HG02642 (cell line): ENCODE results near the gene RALGPS1.
"Not testable (repeated sequence)": the region's sequence is repeated elsewhere in the genome, so short reads cannot be mapped to it uniquely, and the experiment has no call there.

Experiments used
- ATAC-seq: cut with Tn5 transposase; IDR thresholded peaks from one replicate; pipeline ENCODE4 v1.9.1; 2021; ENCODE audit warnings: mild to moderate bottlenecking; ENCODE audit not compliant: unreplicated experiment, poor library complexity

RALGPS1 gene

DNA sequence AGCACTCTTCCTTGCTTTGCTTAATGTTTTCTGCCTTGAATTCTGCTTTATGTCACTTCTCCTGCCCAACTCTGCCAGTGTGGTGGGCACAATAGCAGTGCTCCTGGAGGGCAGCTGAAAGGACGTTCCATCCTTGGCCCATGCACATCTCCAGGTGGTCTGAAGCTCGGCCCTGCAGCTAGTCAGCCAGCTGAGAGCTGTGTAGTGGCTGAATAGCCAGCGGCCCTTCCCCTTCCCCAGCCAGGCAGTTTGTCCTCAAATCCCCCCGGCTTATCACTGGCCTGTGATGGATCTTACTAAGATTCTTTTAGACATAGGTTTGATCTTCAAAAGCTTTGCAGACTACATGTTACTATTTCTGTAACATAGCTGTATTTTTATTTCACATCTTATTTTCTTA is 250.5 kb downstream of the RALGPS1 start:
- ATAC-seq = no peak

DNA sequence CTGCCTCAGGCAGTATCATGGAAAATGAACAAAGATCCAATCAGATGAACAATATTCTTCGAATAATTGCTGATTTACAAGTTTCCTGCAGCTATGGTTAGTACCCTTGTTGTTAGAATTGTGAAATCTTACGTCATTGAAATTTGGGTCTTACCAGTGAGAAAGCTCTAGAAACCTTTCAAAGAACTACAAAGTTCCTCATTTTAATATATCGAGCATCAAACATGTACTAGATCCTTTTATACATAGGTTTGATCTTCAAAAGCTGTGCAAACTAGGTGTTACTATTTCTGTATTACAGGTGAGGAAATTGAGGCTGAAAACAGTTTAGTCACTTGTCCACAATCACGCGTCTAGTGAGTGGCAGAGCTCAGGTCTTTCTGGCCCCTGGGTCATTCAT is 251.5 kb downstream of the RALGPS1 start:
- no peak for ATAC-seq

DNA sequence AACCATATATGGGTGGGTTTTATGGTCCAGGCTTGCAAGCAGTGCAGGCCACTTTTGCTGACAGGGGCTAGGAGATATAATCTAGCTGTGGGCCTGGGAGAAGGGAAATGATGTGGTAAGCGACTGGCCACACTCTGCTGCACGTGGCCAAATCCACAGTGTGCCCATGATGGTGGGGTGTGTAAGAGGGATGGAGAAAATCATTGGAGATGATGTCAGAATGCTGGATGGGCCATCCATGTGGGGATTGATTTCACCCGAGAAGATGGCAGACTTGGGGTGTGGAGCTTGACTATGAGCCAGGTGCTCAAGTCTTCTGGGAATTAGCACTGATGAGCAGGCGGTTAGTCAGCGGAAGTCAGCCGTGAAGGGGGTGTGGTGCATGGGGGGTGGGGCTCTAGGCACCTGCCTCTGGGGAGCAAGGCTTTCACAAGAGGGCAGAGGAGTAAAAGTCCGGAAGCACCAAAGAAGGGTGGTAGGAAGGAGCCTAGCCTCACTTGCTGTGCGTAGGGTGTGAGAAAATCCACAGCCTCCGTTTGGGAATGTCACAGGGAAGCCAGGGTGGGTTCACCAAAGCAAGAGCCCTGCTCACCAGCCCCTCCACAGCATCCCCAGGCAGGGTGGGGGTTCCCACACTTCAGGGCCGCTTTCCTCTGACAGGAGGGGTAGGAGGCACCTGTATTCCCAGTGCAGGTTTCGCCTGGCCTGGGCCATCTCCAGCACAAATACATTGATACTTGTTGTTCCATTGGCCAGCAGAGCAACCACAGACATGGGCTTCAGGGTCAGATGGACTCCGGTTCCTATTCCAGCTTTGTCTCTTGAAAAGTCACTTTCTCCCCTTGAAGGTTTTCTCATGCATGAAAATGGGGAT is 252.3 kb downstream of the RALGPS1 start:
- peak; percentile 69 for ATAC-seq

DNA sequence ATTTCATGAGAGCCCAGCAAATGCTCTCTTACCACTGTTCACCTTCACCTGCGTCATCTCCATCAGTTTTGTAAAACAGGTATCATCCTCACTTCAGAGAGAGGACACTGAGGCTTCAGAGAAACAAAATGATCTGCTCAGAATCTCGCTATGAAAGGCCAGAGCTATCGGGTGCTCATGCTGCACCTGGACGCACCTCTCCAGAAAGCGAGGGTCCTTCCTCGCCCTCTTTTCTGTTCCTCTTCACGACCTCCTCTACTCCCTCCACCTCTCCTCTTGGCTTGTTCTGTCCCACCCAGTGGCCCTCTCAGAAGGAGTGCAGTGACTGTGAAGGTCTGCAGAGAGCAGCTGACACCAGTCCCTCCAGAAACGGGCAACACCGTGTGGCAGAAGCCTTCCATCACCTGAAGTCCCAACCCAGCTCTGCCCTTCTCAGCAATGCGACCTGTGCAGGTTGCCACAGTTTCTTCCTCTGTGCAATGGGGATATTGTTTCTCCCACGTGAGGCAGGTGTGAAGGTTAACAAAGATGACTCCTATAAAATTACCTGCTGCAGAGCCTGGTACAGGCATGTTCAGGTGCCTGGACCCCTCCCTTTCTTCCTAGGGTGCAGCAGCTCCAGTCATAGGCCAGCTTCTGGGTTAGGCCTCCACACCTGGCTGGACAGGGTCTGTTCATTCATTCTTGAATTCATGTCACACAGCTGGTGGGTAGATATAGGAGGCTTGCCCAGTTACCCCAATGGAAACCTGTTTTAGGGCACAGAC is 253.2 kb downstream of the RALGPS1 start:
- ATAC-seq = no peak

DNA sequence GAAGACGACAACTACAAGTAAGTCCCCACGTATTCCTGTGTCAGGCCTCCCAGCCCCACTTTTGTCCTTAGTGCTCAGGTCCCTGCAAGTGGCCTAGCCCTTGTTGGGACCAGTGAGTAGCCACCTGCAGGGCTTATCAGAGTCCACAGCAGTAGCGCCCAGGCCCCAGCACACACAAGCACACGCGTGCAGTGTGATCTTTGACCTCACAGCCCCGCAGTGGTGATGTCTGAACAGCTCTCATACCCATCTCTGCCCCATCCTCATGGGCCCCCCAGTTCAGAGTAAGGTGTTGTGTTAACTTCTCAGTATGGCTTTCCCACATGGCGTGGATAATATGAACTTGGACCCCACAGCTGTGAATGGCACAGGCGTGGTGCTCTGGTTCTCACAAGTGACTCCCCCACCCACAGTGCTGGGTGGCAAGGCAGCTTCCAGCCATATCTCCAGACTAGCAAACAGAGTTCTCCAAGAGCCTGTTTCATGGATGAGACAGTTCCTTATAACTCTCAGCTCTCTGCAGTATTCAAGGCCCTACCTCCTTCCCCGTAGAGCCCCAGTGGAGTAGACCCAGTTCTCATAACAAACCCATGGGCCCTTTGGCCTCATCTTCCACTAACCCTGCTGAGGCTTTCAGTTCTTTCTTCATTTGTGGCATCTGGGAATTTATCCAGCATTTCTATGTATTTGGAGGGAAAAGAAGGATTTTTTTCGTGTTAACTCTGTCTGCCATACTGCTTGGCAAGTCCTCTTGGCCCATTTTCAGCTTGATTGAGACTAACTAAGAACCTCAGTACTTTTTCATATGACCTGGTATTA is 254.4 kb downstream of the RALGPS1 start:
- no peak for ATAC-seq

DNA sequence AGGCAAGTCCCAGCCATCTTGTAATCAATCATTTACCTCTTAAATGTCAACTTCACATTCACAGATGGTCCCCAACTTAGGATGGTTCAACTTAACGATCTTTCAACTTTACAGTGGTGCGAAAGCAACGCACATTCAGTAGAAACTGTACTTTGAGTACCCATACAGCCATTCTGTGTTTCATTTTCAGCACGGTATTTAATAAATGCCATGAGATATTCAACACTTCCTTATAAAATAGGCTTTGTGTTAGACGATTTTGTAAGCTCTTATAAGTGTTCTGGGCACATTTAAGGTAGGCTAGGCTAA is 254.9 kb downstream of the RALGPS1 start:
- no peak for ATAC-seq

DNA sequence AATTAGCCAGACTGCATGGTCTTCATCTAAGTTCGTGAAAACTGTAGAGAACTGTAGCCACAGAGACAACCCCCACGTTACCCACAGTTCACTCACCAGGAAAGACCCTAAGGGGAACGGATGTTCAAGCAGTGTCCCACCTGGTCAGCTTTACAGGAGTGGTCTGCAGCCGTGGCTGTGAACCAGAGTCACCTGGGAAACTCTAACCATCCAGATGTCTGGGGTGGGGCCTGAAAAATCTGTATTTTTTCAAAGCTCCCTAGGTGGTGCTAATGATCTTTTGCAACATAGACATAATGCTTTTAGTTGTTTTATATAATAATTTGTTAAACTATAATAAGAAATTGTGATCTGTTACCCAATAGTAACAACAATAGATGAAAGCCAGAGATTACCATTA is 255.5 kb downstream of the RALGPS1 start:
- ATAC-seq = no peak

DNA sequence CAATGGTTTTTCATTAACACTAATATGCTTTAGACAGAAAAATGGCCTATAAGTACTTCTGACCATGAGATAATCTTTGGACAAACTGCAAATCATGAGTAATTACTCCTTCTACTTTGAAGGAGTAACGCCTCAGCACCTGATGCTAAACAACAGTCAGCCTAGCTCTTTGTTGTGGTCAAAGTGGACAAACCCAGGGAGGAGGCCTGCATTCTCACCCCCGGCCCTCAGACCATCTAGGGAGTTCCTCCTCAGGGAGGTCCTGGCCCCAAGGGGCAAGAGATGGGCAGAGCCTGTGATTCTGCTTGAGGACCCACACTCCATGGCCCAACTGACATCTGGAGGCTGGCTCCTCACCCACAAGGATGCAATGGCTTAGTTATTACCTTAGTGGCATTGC is 256.1 kb downstream of the RALGPS1 start:
- ATAC-seq = no peak

DNA sequence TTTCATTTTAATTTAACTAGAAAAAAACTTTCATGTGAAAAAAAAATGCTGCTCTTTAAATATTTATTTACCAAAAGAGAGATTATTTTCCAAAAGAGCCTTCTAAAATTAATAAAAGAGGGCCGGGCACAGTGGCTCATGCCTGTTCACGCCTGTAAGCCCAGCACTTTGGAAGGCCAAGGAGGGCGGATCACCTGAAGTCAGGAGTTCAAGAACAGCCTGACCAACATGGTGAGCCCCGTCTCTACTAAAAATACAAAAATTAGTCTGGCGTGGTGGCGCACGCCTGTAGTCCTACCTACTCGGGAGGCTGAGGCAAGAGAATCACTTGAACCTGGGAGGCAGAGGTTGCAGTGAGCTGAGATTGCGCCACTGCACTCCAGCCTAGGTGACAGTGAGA is 256.8 kb downstream of the RALGPS1 start:
- not testable (repeated sequence) for ATAC-seq

DNA sequence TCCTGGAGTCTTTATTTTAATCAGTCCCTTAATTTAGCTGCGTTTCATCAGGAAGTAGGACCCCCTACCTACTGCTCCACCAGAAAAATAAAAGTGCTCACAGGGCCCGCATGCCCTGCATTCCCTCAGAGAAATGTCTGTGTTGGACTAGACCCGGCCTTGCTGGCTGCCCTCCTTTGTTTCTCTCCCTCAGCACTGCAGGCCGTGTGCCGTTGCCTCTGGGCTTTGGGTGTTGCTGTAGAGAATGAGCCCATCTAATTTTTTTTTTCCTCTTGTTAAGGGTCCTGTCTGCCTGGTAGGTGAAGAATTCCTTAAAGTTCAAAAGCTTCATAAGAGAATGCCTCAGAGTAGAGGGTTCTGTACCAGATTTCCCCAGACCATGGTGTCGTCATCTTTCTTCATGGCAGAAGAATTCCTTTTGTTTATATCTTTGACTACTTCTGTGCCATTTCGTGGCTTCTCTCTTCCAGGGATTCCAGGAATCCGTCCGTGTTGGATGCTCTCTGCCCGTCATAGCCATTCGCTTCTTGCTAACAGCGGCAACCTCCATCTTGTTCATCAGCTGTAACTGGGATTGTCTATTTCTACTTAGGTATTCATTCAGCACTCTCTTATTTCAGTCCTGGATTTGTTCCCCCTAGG is 257.6 kb downstream of the RALGPS1 start:
- no peak for ATAC-seq

DNA sequence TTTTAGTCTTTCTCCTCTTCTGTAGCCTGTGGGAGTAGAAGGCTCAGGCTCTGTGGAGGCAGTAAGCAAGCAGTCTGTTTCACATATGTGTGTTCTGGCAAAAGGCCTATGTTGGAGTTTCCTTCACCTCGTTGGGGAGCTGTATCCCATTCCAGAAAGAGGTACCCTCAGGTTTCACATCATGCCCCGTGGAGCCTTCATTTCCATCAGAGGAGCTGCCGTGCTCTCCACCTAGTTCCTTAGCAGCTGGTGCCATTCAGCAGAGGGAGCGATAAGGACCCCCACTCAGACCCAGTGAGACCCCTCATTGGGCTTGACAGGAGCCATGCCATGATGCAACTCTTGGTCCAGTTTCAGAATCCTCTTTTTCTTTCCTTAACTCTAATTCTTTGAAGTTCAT is 258.5 kb downstream of the RALGPS1 start:
- ATAC-seq = no peak

DNA sequence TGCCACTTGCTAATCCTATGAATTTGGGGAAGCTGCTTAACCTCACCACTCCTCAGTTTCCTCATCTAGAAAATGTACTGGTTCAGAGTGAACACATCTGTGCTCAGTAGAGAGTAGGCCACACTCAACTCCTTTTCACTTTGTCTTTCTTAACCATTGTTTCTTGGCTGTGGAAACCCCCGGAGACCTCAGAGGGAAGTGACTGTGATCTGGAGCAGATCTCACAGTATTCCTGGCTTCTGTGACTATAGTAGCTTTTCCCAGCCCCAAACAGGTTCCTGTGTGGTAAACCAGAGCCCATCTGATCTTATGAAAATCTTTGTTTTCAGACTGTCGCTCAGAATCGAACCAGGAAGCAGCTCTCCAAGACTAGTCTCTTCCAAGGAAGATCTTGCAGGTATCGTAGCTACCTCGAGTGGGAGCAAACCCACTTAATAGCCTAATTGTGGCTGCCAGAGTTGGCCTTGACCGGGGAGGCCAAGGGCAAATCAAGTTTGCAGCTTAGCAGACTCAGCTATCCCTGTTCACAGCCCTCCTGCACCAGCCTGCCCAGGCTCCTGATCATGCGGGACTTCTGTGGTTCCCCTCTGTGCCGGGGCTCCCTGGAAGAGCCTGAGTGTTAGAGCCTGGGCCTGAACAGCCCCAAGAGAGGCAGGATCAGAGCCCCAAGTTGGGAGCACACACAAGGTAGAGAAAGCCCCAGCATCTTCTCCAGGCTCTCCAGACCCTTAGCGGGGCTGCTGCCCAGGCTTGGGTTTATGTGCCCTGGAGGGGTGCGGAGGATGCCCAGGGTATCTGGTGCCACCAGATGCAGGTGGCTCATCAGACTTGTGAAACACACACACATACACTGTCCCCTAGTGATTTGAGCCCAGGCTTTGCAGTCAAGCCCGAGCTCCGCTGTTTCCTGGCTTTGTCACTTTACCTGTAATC is 260.1 kb downstream of the RALGPS1 start:
- ATAC-seq = no peak

DNA sequence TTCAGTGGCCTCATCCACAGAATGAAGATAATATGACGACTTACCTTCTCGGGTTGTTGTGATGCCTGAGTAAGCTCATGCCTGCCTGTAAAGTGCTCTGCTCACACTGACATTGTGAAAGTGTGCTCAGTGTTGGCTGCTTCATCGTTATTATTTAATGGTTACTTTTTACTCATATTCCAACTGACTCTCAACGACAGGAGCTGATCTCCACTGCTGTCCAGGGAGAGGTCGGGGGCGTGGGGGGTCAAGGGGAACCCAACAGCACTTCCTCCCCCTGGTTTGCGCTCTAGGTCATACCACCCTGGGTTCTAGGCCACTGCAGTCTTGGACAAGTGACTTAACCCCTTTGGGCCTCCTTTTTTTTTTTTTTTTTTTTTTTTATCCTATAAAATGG is 260.7 kb downstream of the RALGPS1 start:
- ATAC-seq = no peak

DNA sequence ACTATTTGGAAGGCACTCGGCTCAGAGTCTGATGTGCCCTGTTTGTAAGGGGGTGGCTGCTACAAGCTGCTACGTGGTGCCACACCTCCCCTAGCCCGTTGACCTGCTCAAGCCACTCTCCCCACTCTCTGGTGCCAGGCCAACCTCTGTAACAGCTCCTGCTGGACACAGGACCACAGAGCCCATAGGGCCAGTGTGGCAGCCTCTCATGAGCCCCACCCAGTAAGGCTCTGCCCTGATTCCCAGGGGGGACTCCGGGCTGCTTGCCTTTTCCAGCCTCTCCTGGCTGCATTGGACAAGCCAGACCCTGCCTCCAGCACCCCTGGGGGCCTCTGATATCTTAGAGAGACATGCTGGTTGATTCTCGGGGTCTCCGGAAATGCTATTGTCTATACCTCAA is 261.2 kb downstream of the RALGPS1 start:
- ATAC-seq = no peak

DNA sequence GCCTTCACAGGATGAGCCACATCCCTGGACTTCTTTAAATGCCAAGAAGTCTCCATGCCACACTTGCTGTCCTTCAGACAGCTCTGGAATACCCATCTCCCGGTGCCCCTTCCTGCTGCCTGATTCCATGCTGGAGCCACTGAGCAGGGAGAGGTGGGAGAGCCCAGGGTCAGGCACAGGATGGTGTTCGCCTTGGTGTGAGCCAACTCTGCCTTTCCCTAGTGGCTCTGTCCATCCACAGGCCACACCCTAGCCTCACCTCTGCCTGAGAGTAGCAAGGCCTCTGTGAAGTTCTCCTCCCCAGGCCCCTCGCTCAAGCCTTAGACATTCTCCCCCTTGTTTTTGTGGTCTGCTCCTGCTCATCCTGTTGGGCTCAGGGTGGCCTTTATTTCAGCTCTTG is 262.0 kb downstream of the RALGPS1 start:
- no peak for ATAC-seq

DNA sequence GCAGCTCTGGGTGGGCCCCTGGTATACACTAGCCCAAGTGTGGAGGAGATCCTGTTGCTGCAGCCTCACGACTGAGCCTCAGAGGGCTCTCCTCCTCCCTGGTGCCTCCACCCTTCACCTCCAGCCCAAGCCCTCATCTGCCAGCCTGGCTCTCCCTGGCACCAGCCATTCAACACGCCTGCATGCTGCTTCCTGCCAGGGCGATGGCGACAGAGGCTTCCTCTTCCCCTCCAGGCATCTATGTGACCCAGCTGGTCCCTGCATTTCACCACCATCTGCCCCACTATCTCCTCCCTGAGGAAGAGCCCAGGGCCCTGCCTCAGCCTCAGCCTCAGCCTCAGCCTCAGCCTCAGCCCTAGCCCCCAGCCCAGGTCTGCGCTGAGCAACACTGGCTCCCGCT is 262.6 kb downstream of the RALGPS1 start:
- no peak for ATAC-seq

DNA sequence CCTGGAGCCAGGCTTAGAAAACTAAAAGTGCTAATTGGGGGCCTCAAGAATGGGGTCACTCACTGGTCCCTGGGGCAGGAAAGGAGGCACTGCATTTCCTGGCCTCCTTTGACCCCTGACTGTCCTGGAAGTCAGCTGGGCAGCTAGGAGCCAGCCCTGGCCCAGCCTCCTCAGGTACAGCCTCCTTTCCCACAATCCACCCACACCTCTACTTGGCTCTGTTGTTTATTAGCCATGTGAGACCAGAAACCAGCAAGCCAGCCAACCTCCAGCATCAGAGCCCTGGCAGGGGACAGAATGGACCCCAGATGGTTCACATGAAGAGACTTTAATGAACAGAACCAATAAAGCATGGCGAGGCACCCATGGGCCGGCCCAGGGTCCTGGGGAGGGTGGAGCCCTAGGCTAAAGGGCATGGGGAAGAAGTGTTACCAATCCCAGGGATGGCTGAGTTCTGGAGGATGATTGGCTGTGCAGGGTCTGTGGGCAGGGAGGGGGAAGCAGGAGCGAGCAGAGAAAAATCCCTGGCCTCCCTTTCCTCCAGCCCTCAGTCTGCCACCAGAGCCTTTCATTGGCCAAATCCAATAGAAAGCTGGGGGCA is 263.2 kb downstream of the RALGPS1 start:
- no peak for ATAC-seq

DNA sequence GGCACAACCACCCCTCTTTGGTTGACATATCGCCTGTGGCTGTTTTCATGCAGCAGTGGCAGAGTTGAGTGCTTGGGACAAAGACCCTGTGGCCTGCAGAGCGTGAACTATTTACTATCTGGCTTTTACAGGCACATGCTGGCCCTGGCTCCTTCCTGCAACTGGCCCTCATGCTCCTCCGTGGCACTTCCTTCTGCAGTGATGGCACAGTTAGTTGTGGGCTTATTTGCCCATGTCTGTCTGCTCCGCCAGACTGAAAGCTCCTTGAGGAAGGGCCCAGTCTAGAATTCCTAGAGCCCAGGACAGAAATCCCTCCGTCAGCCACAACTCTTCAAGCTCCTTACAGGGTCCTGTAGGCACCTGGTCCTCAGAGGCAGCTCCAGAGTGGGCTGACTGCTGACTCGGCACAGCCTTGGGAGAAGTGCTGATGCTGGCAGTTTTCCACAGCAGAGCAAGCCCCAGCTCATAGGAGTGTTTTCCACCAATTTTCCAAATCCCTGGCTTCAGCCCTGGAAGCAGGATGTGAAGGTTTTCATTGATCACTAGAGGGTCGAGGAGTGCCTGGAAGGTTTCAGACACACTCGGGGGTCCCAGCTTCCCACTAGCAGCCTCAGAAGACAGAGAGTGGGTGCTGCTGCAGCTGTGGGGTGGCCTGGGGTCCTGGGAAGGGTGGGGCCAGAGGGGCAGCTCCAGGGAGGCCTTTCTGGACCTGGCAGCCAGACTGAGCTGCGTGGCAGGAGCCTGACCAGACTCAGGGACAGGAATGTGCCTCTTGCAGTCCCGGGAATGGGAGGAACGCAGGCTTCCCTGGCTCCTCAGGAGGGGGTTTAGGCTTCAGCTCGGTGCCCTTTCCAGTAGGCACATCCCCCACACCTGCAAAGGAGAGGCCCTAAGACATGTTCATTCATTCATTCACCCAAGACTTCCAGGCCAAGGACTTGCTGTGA is 264.4 kb downstream of the RALGPS1 start:
- no peak for ATAC-seq
